ENCODE measurements around the gene SYT12.

The SYT12 gene

GRCh38 chr11:66999555-66999954, 23.4 kb upstream of the SYT12 start:
- peaks cover 13 to 14% of the 10 kb centered on the region in 2 donors for H3K4me1 ChIP-seq (ENCODE audit: control insufficient read depth in 2 of 2, insufficient read depth in 1 of 2, low read depth in 1 of 2, low read length in 2 of 2)
- no peak for DNase-seq (ENCODE audit: low spot score)
- no peak overlapping the region for H3K27ac ChIP-seq (replicated peaks; ENCODE audit: low read length)
- H2BK120ac ChIP-seq (ENCODE audit: low read depth, low read length), result no peak overlapping the region
- H4K8ac ChIP-seq (ENCODE audit: low read depth, low read length), result no peak overlapping the region
- no peaks in the 10 kb centered on the region for H3K79me1 ChIP-seq (ENCODE audit: low read depth, low read length)
- no peak overlapping the region for H3K23ac ChIP-seq (ENCODE audit: low read depth, low read length, poor library complexity)
- no peak overlapping the region for H2AK5ac ChIP-seq (ENCODE audit: low read depth, low read length)
- no peak overlapping the region for H2BK15ac ChIP-seq (ENCODE audit: low read length)
- no peak overlapping the region for H3K4ac ChIP-seq (ENCODE audit: low read length)
- no peaks in the 10 kb centered on the region for H3K36me3 ChIP-seq (replicated peaks in 1 of 2; ENCODE audit: control insufficient read depth in 2 of 2, insufficient read depth in 2 of 2, low read length in 2 of 2)
- H3K4me2 ChIP-seq (ENCODE audit: insufficient read depth, low read length, poor library complexity, severe bottlenecking), result no peak overlapping the region
- no peaks in the 10 kb centered on the region for H3K9me3 ChIP-seq (replicated peaks in 1 of 2; ENCODE audit: control insufficient read depth in 2 of 2, insufficient read depth in 1 of 2, low read depth in 1 of 2, low read length in 2 of 2)
- H2BK5ac ChIP-seq (ENCODE audit: low read length), result no peak overlapping the region
- no peak overlapping the region for H2AFZ ChIP-seq (ENCODE audit: low read length)
- no peak overlapping the region for H4K91ac ChIP-seq (ENCODE audit: low read depth, low read length, poor library complexity)
- H3K9ac ChIP-seq (ENCODE audit: low read depth, low read length, poor library complexity), result no peak overlapping the region
- peaks cover 0 to 6% (median 0%) of the 10 kb centered on the region in 3 experiments for H3K27me3 ChIP-seq (ENCODE audit: control insufficient read depth in 3 of 3, insufficient read depth in 3 of 3, low read depth in 1 of 3, low read length in 3 of 3)
- H3K18ac ChIP-seq (ENCODE audit: low read length), result no peak overlapping the region
- H2BK12ac ChIP-seq (ENCODE audit: low read length), result no peak overlapping the region
- no CpG with 5 or more reads among the region's 7 CpGs for WGBS, 2 donors (ENCODE audit: extremely low coverage in 2 of 2, insufficient read length in 2 of 2, insufficient replicate concordance in 1 of 2)
- no peak overlapping the region for H3K14ac ChIP-seq (ENCODE audit: low read length)
- no peak overlapping the region for H3K4me3 ChIP-seq (ENCODE audit: low read length in 2 of 2)

GRCh38 chr11:67001332-67001731, 21.6 kb upstream of the SYT12 start:
- peaks cover 13 to 14% of the 10 kb centered on the region in 2 donors for H3K4me1 ChIP-seq (ENCODE audit: control insufficient read depth in 2 of 2, insufficient read depth in 1 of 2, low read depth in 1 of 2, low read length in 2 of 2)
- no peaks in the 10 kb centered on the region for H3K79me1 ChIP-seq (ENCODE audit: low read depth, low read length)
- H3K4me3 ChIP-seq (ENCODE audit: low read length in 2 of 2), result no peak overlapping the region
- H2AK5ac ChIP-seq (ENCODE audit: low read depth, low read length), result no peak overlapping the region
- H3K27me3 ChIP-seq (ENCODE audit: control insufficient read depth in 3 of 3, insufficient read depth in 3 of 3, low read depth in 1 of 3, low read length in 3 of 3), result peaks cover 0 to 6% (median 0%) of the 10 kb centered on the region in 3 experiments
- no peak overlapping the region for H3K23ac ChIP-seq (ENCODE audit: low read depth, low read length, poor library complexity)
- no CpG with 5 or more reads among the region's 5 CpGs for WGBS, 2 donors (ENCODE audit: extremely low coverage in 2 of 2, insufficient read length in 2 of 2, insufficient replicate concordance in 1 of 2)
- H3K9ac ChIP-seq (ENCODE audit: low read depth, low read length, poor library complexity), result no peak overlapping the region
- H2BK15ac ChIP-seq (ENCODE audit: low read length), result no peak overlapping the region
- H3K9me3 ChIP-seq (replicated peaks in 1 of 2; ENCODE audit: control insufficient read depth in 2 of 2, insufficient read depth in 1 of 2, low read depth in 1 of 2, low read length in 2 of 2), result no peaks in the 10 kb centered on the region
- H3K4ac ChIP-seq (ENCODE audit: low read length), result no peak overlapping the region
- no peak overlapping the region for H2BK120ac ChIP-seq (ENCODE audit: low read depth, low read length)
- no peak overlapping the region for H3K14ac ChIP-seq (ENCODE audit: low read length)
- no peak overlapping the region for H3K27ac ChIP-seq (replicated peaks; ENCODE audit: low read length)
- H2AFZ ChIP-seq (ENCODE audit: low read length), result no peak overlapping the region
- no peak overlapping the region for H4K91ac ChIP-seq (ENCODE audit: low read depth, low read length, poor library complexity)
- H2BK12ac ChIP-seq (ENCODE audit: low read length), result no peak overlapping the region
- H3K36me3 ChIP-seq (replicated peaks in 1 of 2; ENCODE audit: control insufficient read depth in 2 of 2, insufficient read depth in 2 of 2, low read length in 2 of 2), result no peaks in the 10 kb centered on the region
- H2BK5ac ChIP-seq (ENCODE audit: low read length), result no peak overlapping the region
- H3K4me2 ChIP-seq (ENCODE audit: insufficient read depth, low read length, poor library complexity, severe bottlenecking), result no peak overlapping the region
- no peak for DNase-seq (ENCODE audit: low spot score)
- no peak overlapping the region for H4K8ac ChIP-seq (ENCODE audit: low read depth, low read length)
- H3K18ac ChIP-seq (ENCODE audit: low read length), result no peak overlapping the region

GRCh38 chr11:67002297-67002913, 20.5 kb upstream of the SYT12 start:
- Histone ChIP-seq H4K91ac (ENCODE audit: low read depth, low read length, poor library complexity) (no peak overlapping the region), H3K27me3 (ENCODE audit: control insufficient read depth in 3 of 3, insufficient read depth in 3 of 3, low read depth in 1 of 3, low read length in 3 of 3) (peaks cover 0 to 4% (median 0%) of the 10 kb centered on the region in 3 experiments), H3K4me3 (ENCODE audit: low read length in 2 of 2) (no peak overlapping the region), H3K36me3 (replicated peaks in 1 of 2; ENCODE audit: control insufficient read depth in 2 of 2, insufficient read depth in 2 of 2, low read length in 2 of 2) (no peaks in the 10 kb centered on the region), H3K27ac (replicated peaks; ENCODE audit: low read length) (no peak overlapping the region), H3K14ac (ENCODE audit: low read length) (no peak overlapping the region), H3K9ac (ENCODE audit: low read depth, low read length, poor library complexity) (no peak overlapping the region), H3K18ac (ENCODE audit: low read length) (peak overlapping the region; percentile 87), H3K23ac (ENCODE audit: low read depth, low read length, poor library complexity) (peak overlapping the region; percentile 15), H3K4me2 (ENCODE audit: insufficient read depth, low read length, poor library complexity, severe bottlenecking) (no peak overlapping the region), H3K79me1 (ENCODE audit: low read depth, low read length) (no peaks in the 10 kb centered on the region), H2AFZ (ENCODE audit: low read length) (peak overlapping the region; percentile 36), H4K8ac (ENCODE audit: low read depth, low read length) (no peak overlapping the region), H2BK12ac (ENCODE audit: low read length) (no peak overlapping the region), H2BK5ac (ENCODE audit: low read length) (no peak overlapping the region), H3K4ac (ENCODE audit: low read length) (no peak overlapping the region), H3K9me3 (replicated peaks in 1 of 2; ENCODE audit: control insufficient read depth in 2 of 2, insufficient read depth in 1 of 2, low read depth in 1 of 2, low read length in 2 of 2) (no peaks in the 10 kb centered on the region), H2BK120ac (ENCODE audit: low read depth, low read length) (no peak overlapping the region), H2BK15ac (ENCODE audit: low read length) (no peak overlapping the region), H3K4me1 (ENCODE audit: control insufficient read depth in 2 of 2, insufficient read depth in 1 of 2, low read depth in 1 of 2, low read length in 2 of 2) (peaks cover 10 to 17% of the 10 kb centered on the region in 2 donors), H2AK5ac (ENCODE audit: low read depth, low read length) (no peak overlapping the region)
- no CpG with 5 or more reads among the region's 8 CpGs for WGBS, 2 donors (ENCODE audit: extremely low coverage in 2 of 2, insufficient read length in 2 of 2, insufficient replicate concordance in 1 of 2)
- DNase-seq (ENCODE audit: low spot score), result peak; percentile 47

GRCh38 chr11:67002921-67003411, 20.0 kb upstream of the SYT12 start:
- Histone ChIP-seq H3K79me1 (ENCODE audit: low read depth, low read length) (no peaks in the 10 kb centered on the region), H2BK15ac (ENCODE audit: low read length) (no peak overlapping the region), H3K4me3 (ENCODE audit: low read length in 2 of 2) (no peak overlapping the region), H3K4ac (ENCODE audit: low read length) (no peak overlapping the region), H4K8ac (ENCODE audit: low read depth, low read length) (no peak overlapping the region), H3K9ac (ENCODE audit: low read depth, low read length, poor library complexity) (peak overlapping the region; percentile 53), H3K4me1 (ENCODE audit: control insufficient read depth in 2 of 2, insufficient read depth in 1 of 2, low read depth in 1 of 2, low read length in 2 of 2) (peaks cover 10 to 17% of the 10 kb centered on the region in 2 donors), H3K23ac (ENCODE audit: low read depth, low read length, poor library complexity) (peak overlapping the region; percentile 15), H4K91ac (ENCODE audit: low read depth, low read length, poor library complexity) (no peak overlapping the region), H3K27ac (replicated peaks; ENCODE audit: low read length) (no peak overlapping the region), H2AFZ (ENCODE audit: low read length) (peak overlapping the region; percentile 36), H3K14ac (ENCODE audit: low read length) (no peak overlapping the region), H2BK12ac (ENCODE audit: low read length) (no peak overlapping the region), H3K27me3 (ENCODE audit: control insufficient read depth in 3 of 3, insufficient read depth in 3 of 3, low read depth in 1 of 3, low read length in 3 of 3) (peaks cover 0 to 4% (median 0%) of the 10 kb centered on the region in 3 experiments), H2BK120ac (ENCODE audit: low read depth, low read length) (no peak overlapping the region), H3K4me2 (ENCODE audit: insufficient read depth, low read length, poor library complexity, severe bottlenecking) (no peak overlapping the region), H3K36me3 (replicated peaks in 1 of 2; ENCODE audit: control insufficient read depth in 2 of 2, insufficient read depth in 2 of 2, low read length in 2 of 2) (no peaks in the 10 kb centered on the region), H2AK5ac (ENCODE audit: low read depth, low read length) (peak overlapping the region; percentile 58), H3K18ac (ENCODE audit: low read length) (peak overlapping the region; percentile 87), H2BK5ac (ENCODE audit: low read length) (no peak overlapping the region), H3K9me3 (replicated peaks in 1 of 2; ENCODE audit: control insufficient read depth in 2 of 2, insufficient read depth in 1 of 2, low read depth in 1 of 2, low read length in 2 of 2) (no peaks in the 10 kb centered on the region)
- WGBS, 2 donors (ENCODE audit: extremely low coverage in 2 of 2, insufficient read length in 2 of 2, insufficient replicate concordance in 1 of 2), result no CpG with 5 or more reads among the region's 5 CpGs
- no peak for DNase-seq (ENCODE audit: low spot score)
